GM19467 (cell line): ENCODE results near the gene LAMC1.

Source experiments
- ATAC-seq: cut with Tn5 transposase; IDR thresholded peaks from one replicate; pipeline ENCODE4 v1.9.1; 2021; ENCODE audit warnings: mild to moderate bottlenecking, moderate library complexity; ENCODE audit not compliant: unreplicated experiment

Gene LAMC1

DNA sequence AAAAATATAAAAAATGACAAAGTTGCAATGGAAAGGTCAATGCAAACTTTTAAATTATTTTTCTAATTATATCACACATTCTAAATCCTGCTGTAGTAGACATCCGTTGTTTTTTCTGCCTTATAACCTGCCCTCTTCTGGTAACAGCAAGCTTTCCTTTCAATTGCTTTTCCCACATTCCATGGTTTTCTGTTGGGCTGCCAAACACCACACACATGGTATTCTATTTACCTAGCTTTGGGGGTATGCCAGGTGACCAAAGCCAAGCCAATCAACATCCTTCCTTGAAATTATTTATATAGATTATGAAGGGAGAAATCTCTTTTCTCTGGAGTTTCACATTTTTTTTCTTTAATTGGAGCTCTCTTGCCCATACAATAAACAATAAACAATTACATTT lies 3.4 kb upstream of the LAMC1 start:
- no peak for ATAC-seq

DNA sequence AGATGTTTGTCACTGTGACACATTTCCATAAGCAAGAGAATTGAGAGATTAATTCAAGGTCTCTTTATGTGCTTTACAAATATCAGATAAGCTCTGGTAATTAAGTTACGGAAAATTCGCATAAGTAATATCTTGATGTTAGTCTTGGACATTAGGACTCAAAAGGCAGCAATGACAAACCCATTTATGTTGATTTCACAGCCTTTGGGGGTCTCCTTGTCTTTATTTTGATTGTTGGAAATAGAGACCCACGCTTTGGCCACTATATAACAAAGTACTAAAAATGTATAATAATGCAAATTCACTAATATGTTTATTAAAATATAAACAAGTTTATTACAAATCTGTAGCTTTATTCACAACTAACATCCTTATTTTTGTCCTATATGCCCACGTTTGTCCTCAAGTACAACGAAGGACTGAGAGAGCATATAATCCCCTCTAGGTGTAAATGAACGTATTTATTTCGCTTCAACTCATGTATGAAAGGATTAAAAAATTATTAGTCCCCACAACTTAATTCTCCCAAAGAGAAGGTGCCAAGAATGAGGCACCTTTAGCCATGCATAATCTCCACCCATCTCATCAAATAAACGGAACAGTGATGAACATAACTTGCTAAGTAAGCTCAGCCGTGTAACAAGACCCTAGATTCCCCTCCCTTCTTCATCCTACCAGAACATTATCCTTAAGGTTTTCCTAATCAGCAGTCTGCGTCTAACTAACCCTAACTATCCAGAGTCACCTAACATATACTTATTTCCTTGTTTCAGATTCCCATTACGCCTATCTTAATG lies 1.6 kb upstream of the LAMC1 start:
- ATAC-seq, result no peak

DNA sequence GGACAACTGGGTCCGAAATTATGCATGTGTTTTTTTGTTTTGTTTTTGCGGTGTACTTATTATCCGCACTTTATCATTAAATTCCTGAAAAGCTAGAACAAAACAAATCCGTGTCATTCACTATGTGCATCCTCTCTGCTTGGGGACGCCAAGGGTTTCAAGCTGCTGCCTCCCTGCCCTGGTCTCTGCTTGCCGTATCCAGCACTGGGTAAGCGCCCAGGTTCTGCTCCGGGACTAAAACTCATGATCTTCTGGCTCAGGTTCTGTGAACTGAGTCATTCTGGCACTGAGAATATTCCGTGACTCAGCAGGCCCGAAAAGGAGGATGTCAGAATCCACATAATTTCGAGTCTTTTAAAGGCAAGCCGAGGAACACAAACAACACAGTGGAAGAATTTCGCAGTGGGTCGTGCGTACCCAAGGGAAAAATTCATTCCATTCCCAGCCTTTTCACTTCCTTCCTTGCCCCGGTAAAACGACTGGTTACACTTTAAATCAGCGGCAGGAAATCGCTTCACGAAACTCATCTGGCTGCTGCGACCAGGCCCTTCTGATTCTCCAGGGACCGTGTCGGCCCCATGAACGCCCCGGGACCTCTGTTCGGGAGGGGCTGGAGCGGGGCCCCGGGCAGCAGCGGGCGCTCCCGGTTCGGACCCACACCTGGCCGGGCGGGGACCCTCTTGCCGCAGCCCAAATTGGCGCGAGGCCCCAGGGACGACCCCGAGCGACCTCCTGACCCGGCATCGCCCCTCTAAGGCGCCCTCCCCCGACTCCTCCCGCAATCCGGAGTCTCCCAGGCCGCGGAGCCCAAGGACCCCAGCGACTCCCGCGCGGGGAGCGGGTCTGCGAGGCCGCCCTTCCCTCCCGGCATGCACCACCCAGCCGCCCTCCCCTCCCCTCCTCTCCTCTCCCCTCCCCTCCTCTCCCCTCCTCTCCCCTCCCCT lies 746 bp upstream of the LAMC1 start:
- peak; percentile 36 for ATAC-seq

DNA sequence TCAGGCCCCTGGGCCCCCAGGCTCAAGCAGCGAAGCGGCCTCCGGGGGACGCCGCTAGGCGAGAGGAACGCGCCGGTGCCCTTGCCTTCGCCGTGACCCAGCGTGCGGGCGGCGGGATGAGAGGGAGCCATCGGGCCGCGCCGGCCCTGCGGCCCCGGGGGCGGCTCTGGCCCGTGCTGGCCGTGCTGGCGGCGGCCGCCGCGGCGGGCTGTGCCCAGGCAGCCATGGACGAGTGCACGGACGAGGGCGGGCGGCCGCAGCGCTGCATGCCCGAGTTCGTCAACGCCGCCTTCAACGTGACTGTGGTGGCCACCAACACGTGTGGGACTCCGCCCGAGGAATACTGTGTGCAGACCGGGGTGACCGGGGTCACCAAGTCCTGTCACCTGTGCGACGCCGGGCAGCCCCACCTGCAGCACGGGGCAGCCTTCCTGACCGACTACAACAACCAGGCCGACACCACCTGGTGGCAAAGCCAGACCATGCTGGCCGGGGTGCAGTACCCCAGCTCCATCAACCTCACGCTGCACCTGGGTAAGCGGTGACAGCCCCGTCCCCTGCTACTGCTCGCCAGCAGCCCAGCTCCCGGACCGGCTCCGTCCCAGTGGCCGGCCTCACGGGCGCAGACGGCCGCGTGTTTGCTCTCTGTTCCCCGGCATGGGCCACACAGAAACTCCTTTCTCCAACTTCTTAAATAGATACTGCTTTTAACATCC lies 539 bp downstream of the LAMC1 start:
- peak; percentile 69 for ATAC-seq

DNA sequence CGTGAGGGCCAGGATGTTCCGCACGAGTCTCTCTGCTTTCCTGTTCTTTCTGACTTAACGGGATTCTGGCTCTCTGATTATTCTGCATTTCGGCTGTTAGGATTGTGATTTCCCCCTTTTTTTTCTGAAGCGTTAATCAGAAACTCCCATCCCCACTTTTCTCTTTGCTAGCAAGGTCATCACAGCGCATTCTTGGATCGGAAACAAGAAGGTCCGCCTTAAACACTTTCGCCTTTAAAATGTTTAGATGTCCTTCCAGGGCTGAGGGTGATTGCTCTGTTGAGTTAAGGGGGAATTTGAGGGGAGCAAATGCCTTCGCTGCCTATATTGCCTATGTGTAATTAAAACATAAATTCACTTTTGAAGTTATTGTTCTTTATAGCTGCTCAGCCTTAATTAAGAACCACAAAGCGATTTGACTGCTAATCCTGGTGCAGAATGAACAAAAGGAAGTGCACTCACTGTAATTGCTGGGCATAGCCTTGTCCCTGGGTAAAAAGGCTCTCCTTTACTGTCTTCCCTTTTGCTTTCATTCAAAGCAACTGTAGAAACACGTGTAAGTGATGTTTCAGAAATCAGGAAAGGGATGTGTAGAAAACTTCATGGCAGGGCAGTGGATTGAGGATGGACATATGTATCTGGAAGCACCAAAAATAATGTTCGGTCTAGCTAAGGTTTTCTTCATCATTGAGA lies 1.2 kb downstream of the LAMC1 start:
- no peak for ATAC-seq

DNA sequence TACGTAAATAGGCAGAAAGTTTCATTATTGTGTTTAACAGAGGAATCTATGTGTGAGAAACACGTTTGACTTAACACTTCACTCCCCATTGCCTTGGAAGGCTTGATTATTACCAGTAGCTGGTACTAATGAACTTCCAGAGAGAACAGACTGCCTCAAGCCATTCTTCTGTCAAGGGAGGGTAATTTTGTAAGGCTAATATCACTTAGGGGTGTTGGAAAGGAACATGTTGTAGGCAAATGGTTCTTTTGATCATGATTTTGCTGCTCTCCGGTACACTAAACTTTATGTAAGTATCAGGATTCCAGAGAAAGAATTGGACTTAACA lies 1.8 kb downstream of the LAMC1 start:
- ATAC-seq, result no peak

DNA sequence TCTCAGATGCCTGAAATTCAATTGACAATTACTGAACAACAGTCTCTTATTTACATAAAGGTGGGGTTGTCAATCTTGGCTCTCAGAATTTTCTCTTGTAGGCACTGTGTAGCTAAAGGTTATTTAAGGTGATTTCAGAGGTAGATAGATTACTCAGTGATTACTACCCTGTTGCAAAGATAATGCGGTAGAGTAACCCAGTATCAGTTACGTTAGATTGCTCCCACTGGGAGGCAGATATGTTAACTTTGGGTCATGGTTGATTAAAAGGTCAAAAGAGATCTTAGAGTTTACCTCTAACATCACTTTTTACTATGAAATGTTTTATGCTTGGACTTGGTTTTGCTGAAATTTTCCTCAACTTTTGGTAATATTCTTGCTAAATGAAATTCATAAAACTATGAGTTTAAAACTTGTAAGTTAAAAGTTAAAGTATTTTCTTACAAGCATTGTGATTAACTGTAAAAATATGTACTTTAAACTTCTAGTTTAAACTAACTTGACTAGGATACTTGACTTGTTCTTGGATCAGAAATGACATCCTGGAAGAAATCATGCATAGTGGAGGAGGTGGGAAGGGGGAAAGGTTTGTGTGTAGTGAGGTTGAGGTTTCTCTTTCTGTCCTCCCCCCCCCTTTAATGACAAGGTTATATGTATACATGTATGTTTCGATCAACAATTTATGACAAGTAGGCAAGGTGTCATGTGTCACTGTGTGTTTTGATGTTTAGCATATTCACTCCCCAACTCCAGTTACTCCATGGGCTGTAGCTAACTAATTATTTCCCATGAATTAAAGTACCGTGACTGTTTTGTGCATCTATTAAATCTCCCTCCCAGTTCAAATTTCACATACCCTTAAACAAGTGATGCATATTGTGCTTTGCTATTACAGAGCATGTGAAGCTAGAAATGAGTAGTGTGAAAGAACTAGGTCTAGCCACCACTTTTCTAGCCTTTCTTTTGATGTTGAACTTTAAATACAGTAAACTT lies 2.9 kb downstream of the LAMC1 start:
- no peak for ATAC-seq

DNA sequence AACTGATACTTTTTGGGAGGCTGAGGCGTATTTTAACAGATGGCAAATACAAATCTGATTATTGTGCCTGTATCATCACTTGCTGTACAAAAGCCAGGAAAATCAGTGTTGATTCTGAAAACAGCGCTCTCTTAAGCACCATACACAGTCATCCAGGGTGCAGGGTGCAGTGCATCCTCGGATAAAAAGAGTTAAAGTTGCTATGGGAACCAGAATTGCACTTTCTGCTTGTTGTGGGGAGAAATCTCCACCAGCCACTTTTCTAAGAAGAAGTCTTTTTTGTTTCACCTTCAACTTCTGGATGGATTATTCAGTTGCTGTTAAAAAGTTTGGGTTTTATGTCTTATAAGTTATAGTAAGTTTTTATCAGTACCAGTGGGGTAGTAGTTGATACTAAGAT lies 3.8 kb downstream of the LAMC1 start:
- ATAC-seq, result no peak

DNA sequence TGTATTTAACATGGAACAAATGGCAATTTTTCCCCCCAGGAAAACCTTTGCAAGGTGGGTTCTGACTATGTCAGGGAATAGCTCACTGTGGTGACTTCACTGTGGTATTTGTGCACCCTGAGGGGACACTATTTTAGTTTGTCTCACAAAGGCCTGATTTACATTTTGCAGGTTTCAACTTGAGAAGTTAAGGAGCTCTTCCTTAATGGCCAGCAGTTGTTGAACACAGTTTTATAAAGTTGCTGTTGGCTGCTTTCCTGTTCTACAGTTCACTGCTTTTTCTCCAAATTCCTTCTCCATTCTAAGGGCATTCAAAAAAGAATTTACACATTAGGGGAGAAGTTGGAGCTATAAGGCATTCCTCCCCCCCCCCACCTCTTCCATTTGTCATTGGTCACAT lies 4.6 kb downstream of the LAMC1 start:
- no peak for ATAC-seq

DNA sequence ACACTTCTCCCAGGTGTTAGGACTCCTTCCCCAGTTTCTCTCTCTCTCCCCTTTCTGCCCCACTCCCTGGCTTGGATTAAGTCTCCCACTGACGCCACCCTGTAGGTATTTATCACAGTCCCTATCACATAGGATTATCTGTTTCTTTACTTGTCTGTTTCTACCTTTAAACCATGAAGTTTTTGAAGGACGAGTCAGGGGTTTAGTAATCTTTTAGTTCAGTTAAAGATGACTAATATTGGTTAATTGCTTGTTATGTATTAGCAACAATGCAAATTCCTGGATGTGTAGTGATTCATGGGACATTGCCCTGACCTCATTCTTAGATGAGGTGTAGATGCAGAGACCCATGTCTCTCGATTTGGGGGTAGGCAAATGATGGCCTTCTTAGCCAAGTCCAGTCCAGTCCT lies 6.4 kb downstream of the LAMC1 start:
- no peak for ATAC-seq

DNA sequence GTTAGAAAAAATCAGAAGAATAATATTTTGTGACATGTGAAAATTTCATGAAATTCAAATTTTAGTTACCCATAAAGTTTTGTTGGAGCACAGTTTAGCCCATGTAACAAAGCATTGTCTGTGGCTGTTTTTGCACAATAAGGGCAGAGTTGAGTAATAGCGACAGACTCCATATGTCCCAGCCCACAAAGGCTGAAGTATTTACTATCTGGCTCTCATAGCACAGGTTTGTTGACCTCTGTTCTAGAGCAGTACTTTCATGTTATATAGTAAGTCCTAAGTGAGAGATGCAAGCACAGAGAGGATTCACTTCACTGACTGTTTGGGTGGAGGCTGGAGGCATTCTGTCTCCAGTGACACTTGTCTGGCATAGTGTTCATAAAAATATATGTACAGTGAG lies 6.8 kb downstream of the LAMC1 start:
- no peak for ATAC-seq

DNA sequence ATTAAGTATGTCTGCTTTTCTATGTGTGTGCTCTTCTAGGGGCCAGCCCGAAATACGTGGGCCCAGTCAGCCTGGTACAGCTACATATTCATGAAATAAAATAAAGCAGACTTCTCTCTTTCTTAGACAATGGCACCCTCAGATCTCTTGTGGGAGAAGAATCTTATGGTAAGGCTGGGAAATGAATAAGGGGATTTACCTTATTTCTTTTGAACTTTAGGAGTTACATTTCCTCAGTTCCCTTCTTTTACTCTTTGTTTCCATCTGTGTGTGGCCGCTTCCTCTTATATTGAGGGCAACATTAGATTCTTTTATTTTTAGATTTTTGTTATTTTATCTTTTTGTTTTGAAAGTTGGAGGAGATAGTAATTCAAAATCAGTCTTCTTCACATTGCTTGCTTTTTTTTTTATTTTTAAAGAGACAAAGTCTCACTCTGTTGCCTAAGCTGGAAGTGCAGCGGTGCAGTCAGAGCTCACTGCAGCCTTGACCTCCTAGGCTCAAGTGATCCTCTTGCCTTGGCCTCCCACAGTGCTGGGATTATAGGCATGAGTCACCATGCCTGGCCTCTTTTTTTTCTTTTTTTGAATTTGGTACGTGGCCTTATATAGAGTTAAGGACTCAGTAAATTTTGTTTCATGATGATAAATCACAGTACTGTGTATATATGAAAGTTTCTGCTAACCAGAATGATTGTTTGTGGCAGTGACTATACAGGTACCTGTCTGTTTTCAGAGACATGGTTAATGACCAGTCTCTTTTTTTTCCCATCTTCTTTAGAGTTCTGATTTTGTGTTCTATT lies 9.1 kb downstream of the LAMC1 start:
- no peak for ATAC-seq

DNA sequence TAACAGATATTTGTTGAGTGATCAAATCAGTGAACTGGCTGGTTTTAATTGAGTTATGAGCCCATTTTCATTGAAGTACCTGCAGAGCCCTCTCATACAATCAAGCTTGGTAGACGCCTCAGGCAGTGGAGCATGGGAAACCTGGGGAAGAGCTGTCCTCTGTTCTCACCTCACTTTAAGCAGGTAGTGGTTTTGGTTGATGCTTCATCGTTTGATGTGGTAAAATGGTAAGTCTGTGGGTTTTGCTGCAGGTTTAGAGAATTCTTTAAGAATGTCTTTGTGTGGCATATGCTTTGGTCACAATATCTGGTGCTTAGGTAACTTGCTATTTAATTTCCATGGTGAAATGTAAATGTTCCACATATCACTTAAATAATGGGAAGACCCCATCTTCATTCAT lies 10.0 kb downstream of the LAMC1 start:
- ATAC-seq, result no peak

DNA sequence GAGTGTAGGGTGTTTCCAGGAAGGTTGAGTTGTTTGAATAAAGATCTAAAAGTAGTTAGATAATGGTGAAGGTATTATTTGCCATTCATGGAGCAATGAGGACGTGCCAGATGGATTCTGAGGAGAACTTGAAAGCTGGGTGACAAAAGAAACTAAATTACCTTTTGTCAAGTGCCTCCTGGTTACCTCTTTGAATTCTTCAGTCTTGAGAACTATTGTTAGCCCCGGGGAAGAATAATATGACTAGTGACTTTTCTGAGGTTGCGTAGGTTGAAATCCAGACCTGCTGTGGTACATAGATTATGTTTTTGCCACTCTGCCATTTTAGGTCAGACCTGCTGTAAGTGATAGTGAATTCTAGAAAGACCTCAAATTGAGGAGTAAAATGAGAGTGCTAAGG lies 11.5 kb downstream of the LAMC1 start:
- no peak for ATAC-seq

DNA sequence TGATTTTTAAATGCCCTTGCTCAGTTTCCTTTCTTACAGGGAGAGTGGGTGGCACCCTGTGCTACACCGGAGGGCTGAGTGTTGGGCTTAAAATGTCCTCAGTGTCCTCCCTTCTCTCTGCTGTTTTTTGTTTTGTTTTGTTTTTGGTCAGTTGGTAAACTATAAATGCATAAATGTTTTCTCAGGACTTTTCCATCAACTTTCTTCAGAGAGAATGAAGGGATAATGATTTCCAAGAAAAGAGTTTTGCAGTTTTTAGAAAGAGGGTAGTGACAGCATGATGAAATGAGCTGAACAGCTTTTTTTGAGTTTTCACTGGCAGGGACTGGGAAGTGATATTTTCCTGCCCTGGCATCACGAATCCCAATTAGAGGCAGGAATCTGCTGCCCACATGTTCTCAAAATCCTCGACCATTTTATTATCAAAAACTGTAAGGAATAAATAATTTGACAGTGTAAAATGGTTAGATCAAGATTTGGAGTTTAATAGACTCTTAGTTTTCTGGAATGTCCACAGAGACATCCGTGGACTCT lies 15.2 kb downstream of the LAMC1 start:
- no peak for ATAC-seq

DNA sequence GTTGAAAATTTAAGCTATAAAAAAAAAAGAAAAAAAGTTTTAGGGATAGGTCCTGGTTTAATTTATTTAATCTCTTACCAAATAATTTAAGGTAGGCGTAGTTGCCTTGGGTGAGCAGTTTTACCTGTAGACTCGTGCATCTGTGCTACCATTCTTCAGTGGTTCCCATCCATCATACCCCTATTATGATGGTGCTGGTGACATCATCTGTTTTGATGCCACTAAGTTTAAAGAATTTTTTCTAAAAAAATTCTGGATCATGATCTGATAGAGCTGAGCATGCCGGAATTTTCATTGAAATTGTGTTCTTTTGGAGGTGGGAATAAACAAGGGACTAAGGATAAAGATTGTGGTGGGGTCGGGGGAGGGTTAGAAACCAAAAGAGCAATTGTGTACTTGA lies 15.7 kb downstream of the LAMC1 start:
- no peak for ATAC-seq

DNA sequence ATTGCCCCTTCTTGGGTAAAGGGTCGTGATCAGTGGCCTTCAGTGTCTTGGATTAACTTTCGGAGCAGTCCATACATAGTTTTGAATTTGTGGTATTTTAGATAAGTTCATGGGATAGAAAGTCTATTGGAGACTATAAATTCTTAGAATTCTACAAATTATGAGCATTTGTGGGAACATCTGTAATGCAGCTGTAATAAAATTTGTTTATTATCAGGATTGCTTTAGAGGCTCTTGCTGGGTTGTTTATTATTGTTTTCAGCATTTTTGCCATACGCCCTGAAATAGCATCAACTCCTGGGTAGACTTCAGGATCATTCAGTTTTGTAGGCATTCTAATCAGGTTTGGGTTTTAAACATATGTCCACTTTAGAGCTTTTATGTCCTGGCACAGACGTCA lies 16.1 kb downstream of the LAMC1 start:
- no peak for ATAC-seq

DNA sequence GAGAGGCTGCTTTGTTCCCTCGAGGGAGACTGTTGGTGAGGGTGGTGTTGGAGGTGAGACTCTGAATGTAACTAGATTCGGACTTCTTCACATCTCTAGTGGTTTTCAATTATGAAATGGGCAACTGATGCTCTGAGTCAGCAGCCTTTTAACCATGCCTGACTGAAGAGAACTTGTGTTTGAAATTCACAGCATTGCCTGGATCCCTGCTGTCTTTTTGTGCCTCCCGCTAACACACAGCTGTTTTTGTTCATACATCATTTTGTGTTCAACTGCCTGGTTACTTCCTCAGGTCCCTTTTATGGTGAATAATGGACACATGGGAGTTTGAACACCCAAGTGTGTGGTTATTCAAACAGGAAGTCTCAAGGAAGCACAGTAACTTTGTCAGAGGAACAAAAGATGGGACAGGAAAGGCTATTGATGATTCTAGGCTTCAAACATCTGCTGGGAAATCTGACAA lies 16.8 kb downstream of the LAMC1 start:
- no peak for ATAC-seq

DNA sequence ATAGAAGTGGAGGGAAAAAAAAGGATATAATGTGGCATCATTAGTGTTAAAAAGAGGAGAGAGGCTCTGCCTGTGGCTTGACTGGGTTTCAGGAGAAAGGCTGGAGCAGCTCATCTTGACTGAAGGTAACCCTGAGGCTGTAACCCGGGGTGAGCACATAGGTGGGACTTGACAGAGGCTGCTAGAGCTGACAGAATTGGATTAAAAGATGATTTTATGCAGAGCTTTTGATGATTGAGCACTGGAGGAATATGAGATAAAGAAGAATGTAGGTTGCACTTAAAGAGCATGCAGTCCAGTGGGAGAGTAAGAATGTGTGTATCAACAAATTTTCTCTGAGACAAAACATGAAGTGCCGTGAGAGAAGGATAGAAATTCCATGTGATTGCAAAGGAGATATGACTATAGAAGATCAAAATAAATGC lies 17.3 kb downstream of the LAMC1 start:
- ATAC-seq, result no peak
